HuH-7 (cell line): ENCODE data around the gene C1R.

ENCODE experiments used
- DNase-seq: peaks from one replicate; pipeline ENCODE4 v3.0.0; 2011; ENCODE audit warnings: low spot score

The C1R gene

GRCh38 chr12:7092229-7092985 is at the start of gene C1R:
C1R (minus strand) TSS chr12:7092445; CDS start chr12:7092388, 57 bp downstream.
- peak; percentile 47 for DNase-seq

GRCh38 chr12:7141351-7142005 is 49.2 kb upstream of the C1R start:
- no peak for DNase-seq

- no peak for DNase-seq
Observed at GRCh38 chr12:7139200-7139599, 47.0 kb upstream of the C1R start.

- no peak for DNase-seq
Observed at GRCh38 chr12:7137908-7138307, 45.7 kb upstream of the C1R start.

- DNase-seq: no peak
Observed at GRCh38 chr12:7136676-7137075, 44.4 kb upstream of the C1R start.

GRCh38 chr12:7136071-7136470 is 43.8 kb upstream of the C1R start:
- DNase-seq: no peak

GRCh38 chr12:7134396-7135166 is 42.3 kb upstream of the C1R start:
- DNase-seq: no peak

- DNase-seq: no peak
Observed at GRCh38 chr12:7131502-7131866, 39.2 kb upstream of the C1R start.

GRCh38 chr12:7130701-7131501 is 38.7 kb upstream of the C1R start:
- DNase-seq: peak; percentile 62

- peak; percentile 100 for DNase-seq
Observed at GRCh38 chr12:7129872-7130691, 37.8 kb upstream of the C1R start, which contains the start of gene CLSTN3. CLSTN3 (plus strand) TSS chr12:7130371; CDS start chr12:7130649, 278 bp downstream.

GRCh38 chr12:7129287-7129871 is 37.1 kb upstream of the C1R start:
- no peak for DNase-seq

GRCh38 chr12:7128681-7129286 is 36.5 kb upstream of the C1R start, which contains the start of gene RBP5:
RBP5 (minus strand) TSS chr12:7128889; CDS start chr12:7128775, 114 bp downstream.
- DNase-seq: peak; percentile 44

GRCh38 chr12:7127916-7128626 is 35.8 kb upstream of the C1R start:
- no peak for DNase-seq

- no peak for DNase-seq
Observed at GRCh38 chr12:7125632-7126227, 33.5 kb upstream of the C1R start.

- DNase-seq: peak; percentile 69
Observed at GRCh38 chr12:7123806-7124522, 31.7 kb upstream of the C1R start.

- peak; percentile 46 for DNase-seq
Observed at GRCh38 chr12:7122811-7123769, 30.8 kb upstream of the C1R start.

- DNase-seq: no peak
Observed at GRCh38 chr12:7121324-7121723, 29.1 kb upstream of the C1R start.
